ENCODE results near the gene VSIG10. TPM values are rescaled to one million over a fixed set of nuclear protein-coding genes. Genes with fewer than 3 reads are reported as not detected.

VSIG10 gene
- total RNA-seq, 1 donor from 2014 or later: 10.0 TPM

- intact Hi-C loops (cut with DNase I): loop anchor here (2.0 to 5.0 kb wide), 3 partner anchors 45 to 310 kb away; partner anchors contain the start of genes PEBP1, RFC5 and TAOK3
These were observed 41.7 kb downstream of the VSIG10 start for GRCh38 chr12:118061873-118062843.

GRCh38 chr12:118061011-118061872 lies 42.6 kb downstream of the VSIG10 start, which contains the start of gene WSB2:
Gene WSB2 (minus strand): TSS chr12:118061179. CDS start chr12:118061048, 131 bp downstream.
- peak; percentile 93 for DNase-seq (ENCODE audit: low spot score)
- intact Hi-C loops (cut with DNase I): loop anchor here (2.0 to 5.0 kb wide), 2 partner anchors 76 to 311 kb away; partner anchors contain the start of genes PEBP1 and TAOK3

More at GRCh38 chr12:118061873-118062843, 41.7 kb downstream of the VSIG10 start:
- DNase-seq (ENCODE audit: low spot score): no peak

- peak; percentile 83 for DNase-seq (ENCODE audit: low spot score)
- intact Hi-C loops (cut with DNase I): loop anchor here (1.0 to 5.0 kb wide), 3 partner anchors 43 to 312 kb away; partner anchors contain the start of genes PEBP1 and TAOK3
These were observed 43.4 kb downstream of the VSIG10 start for GRCh38 chr12:118060301-118061010.

GRCh38 chr12:118059341-118060191 lies 44.2 kb downstream of the VSIG10 start:
- intact Hi-C loops (cut with DNase I): loop anchor here (1.0 to 5.0 kb wide), 3 partner anchors 44 to 313 kb away; partner anchors contain the start of genes PEBP1 and TAOK3
- DNase-seq (ENCODE audit: low spot score): no peak

GRCh38 chr12:118058881-118059280 lies 44.9 kb downstream of the VSIG10 start:
- intact Hi-C loops (cut with DNase I): no loop called here
- no peak for DNase-seq (ENCODE audit: low spot score)

- intact Hi-C loops (cut with DNase I): no loop called here
- no peak for DNase-seq (ENCODE audit: low spot score)
These were observed 45.6 kb downstream of the VSIG10 start for GRCh38 chr12:118058227-118058626.

GRCh38 chr12:118055865-118056773 lies 47.7 kb downstream of the VSIG10 start:
- intact Hi-C loops (cut with DNase I): no loop called here
- no peak for DNase-seq (ENCODE audit: low spot score)

GRCh38 chr12:118055144-118055557 lies 48.7 kb downstream of the VSIG10 start:
- DNase-seq (ENCODE audit: low spot score): no peak
- intact Hi-C loops (cut with DNase I): no loop called here

GRCh38 chr12:118053071-118053985 lies 50.5 kb downstream of the VSIG10 start:
- no peak for DNase-seq (ENCODE audit: low spot score)
- intact Hi-C loops (cut with DNase I): loop anchor here (2.0 kb wide), 1 partner anchor 49 kb away; no protein-coding TSS in a partner anchor

- DNase-seq (ENCODE audit: low spot score): peak; percentile 82
- intact Hi-C loops (cut with DNase I): loop anchor here (2.0 kb wide), 1 partner anchor 50 kb away; no protein-coding TSS in a partner anchor
These were observed 51.3 kb downstream of the VSIG10 start for GRCh38 chr12:118052324-118053070.

- no peak for DNase-seq (ENCODE audit: low spot score)
- intact Hi-C loops (cut with DNase I): no loop called here
These were observed 52.6 kb downstream of the VSIG10 start for GRCh38 chr12:118050972-118051910.

GRCh38 chr12:118046430-118046829 lies 57.4 kb downstream of the VSIG10 start:
- intact Hi-C loops (cut with DNase I): no loop called here

GRCh38 chr12:118044577-118044976 lies 59.2 kb downstream of the VSIG10 start:
- DNase-seq (ENCODE audit: low spot score): no peak
- intact Hi-C loops (cut with DNase I): no loop called here

More at GRCh38 chr12:118046430-118046829, 57.4 kb downstream of the VSIG10 start:
- no peak for DNase-seq (ENCODE audit: low spot score)

GRCh38 chr12:118044075-118044474 lies 59.7 kb downstream of the VSIG10 start:
- DNase-seq (ENCODE audit: low spot score): no peak
- intact Hi-C loops (cut with DNase I): no loop called here
